ENCODE measurements around the gene RNF32.

DNA sequence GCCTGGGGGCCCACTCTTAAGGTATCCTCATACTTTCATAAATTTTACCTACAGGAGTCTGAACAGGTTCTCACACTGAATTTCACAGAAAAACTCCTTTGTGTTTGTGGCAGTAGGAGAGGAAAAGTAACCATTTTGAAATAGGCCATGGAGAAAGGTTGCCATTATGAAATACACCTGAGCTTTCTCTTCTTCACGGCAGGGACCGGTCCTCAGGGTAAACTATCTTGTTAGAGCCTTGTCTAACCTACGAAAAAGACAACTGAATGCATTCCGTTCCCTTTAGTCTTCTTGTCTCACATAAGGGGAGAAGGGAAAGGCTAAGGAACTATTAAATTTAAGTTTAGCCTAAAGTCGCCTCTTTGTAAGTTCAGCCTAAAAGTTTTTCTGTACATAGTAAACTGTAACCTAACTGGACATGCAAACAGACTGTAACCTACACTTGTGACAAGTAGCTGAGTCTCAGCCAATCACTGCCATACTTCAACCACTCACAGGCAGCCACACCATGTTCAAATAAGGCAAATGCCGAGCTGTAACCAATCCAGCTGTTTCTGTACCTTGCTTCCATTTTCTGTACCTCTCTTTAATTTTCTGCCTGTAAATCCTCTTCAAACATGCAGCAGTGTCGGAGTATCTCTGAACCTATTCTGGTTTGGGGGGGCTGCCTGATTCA is 14.2 kb upstream of the RNF32 start:
- TF ChIP-seq CTCF (IDR thresholded peaks at IDR 0.05) (no peak), POLR2A (IDR thresholded peaks at IDR 0.05) (no peak)
